Measurements from ENCODE around the gene RDX. TPM values are rescaled to one million over a fixed set of nuclear protein-coding genes. Genes with fewer than 3 reads are reported as not detected.

The RDX gene
- total RNA-seq, 5 donors from 2014 or later (not counting 1 experiment from before 2014, with no cell fraction given), result 14.7 to 22.0 (median 17.7) TPM

DNA sequence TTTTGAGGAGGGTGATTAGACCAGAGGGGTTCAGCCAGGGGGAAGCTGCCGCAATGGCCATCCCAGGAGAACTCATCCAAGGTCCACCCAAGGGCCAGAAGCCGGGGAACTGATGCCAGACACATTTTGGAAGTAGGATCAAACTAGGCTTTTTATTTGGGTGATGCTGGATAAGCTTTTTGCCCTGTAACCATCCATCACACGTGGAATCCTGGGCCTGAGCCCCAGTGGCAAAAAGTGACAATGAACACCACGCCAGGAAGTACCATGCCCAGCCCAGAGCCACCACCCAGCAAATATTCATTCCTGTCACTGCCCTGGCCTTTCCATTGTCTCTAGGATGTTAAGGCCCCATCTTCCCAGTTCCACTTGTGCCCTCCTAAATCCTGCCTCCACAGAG lies 117.3 kb downstream of the RDX start:
- Histone ChIP-seq H3K9me3 (no peaks in the 10 kb centered on the region), H3K36me3 (ENCODE audit: control insufficient read depth in 2 of 2, extremely low read depth in 1 of 2, insufficient read depth in 1 of 2, low read length in 1 of 2) (no peaks in the 10 kb centered on the region), H3K4me3 (ENCODE audit: control insufficient read depth in 1 of 2, extremely low read depth in 1 of 2, low read length in 1 of 2) (no peak overlapping the region), H3K4me1 (ENCODE audit: control insufficient read depth in 1 of 2, extremely low read depth in 1 of 2, insufficient read depth in 2 of 2, low read length in 2 of 2) (peaks cover 0 to 3% of the 10 kb centered on the region in 2 experiments), H3K27ac (ENCODE audit: low read length) (no peak overlapping the region), H3K27me3 (replicated peaks in 1 of 2; ENCODE audit: control insufficient read depth in 2 of 2, extremely low read depth in 1 of 2, insufficient read depth in 2 of 2, low read length in 1 of 2) (peaks cover 0 to 5% of the 10 kb centered on the region in 2 experiments)
- ChIA-PET CTCF (interaction anchor here in 1 of 2 donors (0.7 kb wide), 1 partner anchor 43 kb away, joined by 5 read pairs; no protein-coding TSS in a partner anchor), POLR2A (no interaction called here)
- Mint-ChIP-seq H3K9me3 (no peaks in the 10 kb centered on the region), H3K36me3 (no peaks in the 10 kb centered on the region), H3K4me3 (no peak overlapping the region), H3K27me3 (peaks cover 0 to 3% of the 10 kb centered on the region in 2 donors), H3K4me1 (peaks cover 3 to 4% (median 3%) of the 10 kb centered on the region in 3 donors), H3K27ac (no peak overlapping the region)
- ATAC-seq (replicated peaks in 1 of 4), result no peak
- 69% methylated on average over 2 of the region's 4 CpGs for WGBS (ENCODE audit: insufficient coverage)
- no peak for DNase-seq

DNA sequence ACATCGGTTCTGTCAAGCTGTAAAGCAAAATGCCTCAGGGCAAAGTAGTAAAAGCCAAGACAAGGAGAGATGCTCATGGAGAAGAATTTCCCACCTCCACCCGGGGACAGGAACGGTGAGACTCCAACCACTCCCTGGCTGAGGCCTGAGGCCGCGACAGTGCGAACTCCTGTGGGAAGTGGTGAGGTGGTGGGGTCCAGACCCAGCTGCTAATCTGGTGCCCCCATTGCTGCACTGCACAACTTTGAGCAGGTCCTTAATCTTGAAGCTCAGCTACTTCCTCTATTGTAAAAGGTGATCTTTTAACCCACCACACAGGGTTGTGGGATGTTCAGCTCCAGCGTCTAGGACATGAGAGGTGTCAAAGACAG lies 119.3 kb downstream of the RDX start:
- no CpG with 5 or more reads among the region's 7 CpGs for WGBS (ENCODE audit: insufficient coverage)
- Histone ChIP-seq H3K36me3 (ENCODE audit: control insufficient read depth in 2 of 2, extremely low read depth in 1 of 2, insufficient read depth in 1 of 2, low read length in 1 of 2) (no peaks in the 10 kb centered on the region), H3K4me3 (ENCODE audit: control insufficient read depth in 1 of 2, extremely low read depth in 1 of 2, low read length in 1 of 2) (no peak overlapping the region), H3K9me3 (no peaks in the 10 kb centered on the region), H3K4me1 (ENCODE audit: control insufficient read depth in 1 of 2, extremely low read depth in 1 of 2, insufficient read depth in 2 of 2, low read length in 2 of 2) (peaks cover 0 to 3% of the 10 kb centered on the region in 2 experiments), H3K27me3 (replicated peaks in 1 of 2; ENCODE audit: control insufficient read depth in 2 of 2, extremely low read depth in 1 of 2, insufficient read depth in 2 of 2, low read length in 1 of 2) (no peaks in the 10 kb centered on the region), H3K27ac (ENCODE audit: low read length) (no peak overlapping the region)
- Mint-ChIP-seq H3K9me3 (no peaks in the 10 kb centered on the region), H3K27ac (no peak overlapping the region), H3K36me3 (no peaks in the 10 kb centered on the region), H3K4me3 (no peak overlapping the region), H3K4me1 (peaks cover 7 to 8% (median 7%) of the 10 kb centered on the region in 3 donors), H3K27me3 (peaks cover 6 to 15% of the 10 kb centered on the region in 2 donors)
- DNase-seq, result no peak
- ChIA-PET POLR2A (no interaction called here), CTCF (interaction anchor here in 1 of 2 donors (0.5 kb wide), 1 partner anchor 1676 kb away, joined by 4 read pairs; no protein-coding TSS in a partner anchor)
- ATAC-seq (replicated peaks in 1 of 4), result no peak

DNA sequence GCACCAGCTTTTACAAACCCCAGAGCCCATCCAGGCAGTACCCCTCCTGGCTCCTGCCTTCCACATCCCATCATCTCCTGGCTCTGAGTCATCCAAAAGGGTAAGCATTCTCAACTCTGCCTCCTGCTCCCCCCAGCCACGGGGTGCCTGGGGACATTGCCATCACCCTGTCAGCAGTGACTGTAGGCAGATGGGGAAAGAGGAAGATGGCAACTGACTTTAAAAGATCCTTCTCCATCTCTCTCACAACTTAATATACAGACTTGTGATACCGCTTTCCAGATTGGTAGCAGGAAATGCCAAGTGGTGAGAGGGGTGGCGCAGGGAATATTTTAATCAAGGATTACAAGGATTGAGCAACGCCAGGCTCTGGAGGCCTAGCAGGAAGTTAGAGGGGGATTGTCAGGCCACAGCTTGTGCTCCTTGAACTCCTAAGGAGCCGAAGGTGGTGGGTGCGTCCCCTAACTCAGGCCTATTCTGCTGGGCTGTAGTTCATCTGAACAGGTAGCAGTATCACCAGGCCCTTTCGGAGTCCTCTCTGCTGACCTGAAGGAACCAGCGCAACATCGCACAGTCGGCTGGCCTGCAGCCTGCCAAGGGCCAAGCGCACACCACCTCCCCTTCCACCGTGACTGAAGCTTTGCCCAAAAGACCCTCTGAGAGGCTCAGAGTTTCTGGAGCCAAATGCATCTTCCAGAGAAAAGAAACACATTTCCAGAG lies 119.9 kb downstream of the RDX start:
- Histone ChIP-seq H3K9me3 (no peaks in the 10 kb centered on the region), H3K27ac (ENCODE audit: low read length) (no peak overlapping the region), H3K27me3 (replicated peaks in 1 of 2; ENCODE audit: control insufficient read depth in 2 of 2, extremely low read depth in 1 of 2, insufficient read depth in 2 of 2, low read length in 1 of 2) (no peaks in the 10 kb centered on the region), H3K36me3 (ENCODE audit: control insufficient read depth in 2 of 2, extremely low read depth in 1 of 2, insufficient read depth in 1 of 2, low read length in 1 of 2) (no peaks in the 10 kb centered on the region), H3K4me3 (ENCODE audit: control insufficient read depth in 1 of 2, extremely low read depth in 1 of 2, low read length in 1 of 2) (no peak overlapping the region), H3K4me1 (ENCODE audit: control insufficient read depth in 1 of 2, extremely low read depth in 1 of 2, insufficient read depth in 2 of 2, low read length in 2 of 2) (peaks cover 0 to 3% of the 10 kb centered on the region in 2 experiments)
- no peak for DNase-seq
- Mint-ChIP-seq H3K27me3 (peaks cover 6 to 20% of the 10 kb centered on the region in 2 donors), H3K4me3 (no peak overlapping the region), H3K9me3 (no peaks in the 10 kb centered on the region), H3K4me1 (peaks cover 7 to 8% (median 7%) of the 10 kb centered on the region in 3 donors), H3K27ac (no peak overlapping the region), H3K36me3 (no peaks in the 10 kb centered on the region)
- ChIA-PET POLR2A (no interaction called here), CTCF (no interaction called here)
- 96% methylated on average over 10 of the region's 12 CpGs for WGBS (ENCODE audit: insufficient coverage)
- ATAC-seq (replicated peaks in 1 of 4), result no peak

DNA sequence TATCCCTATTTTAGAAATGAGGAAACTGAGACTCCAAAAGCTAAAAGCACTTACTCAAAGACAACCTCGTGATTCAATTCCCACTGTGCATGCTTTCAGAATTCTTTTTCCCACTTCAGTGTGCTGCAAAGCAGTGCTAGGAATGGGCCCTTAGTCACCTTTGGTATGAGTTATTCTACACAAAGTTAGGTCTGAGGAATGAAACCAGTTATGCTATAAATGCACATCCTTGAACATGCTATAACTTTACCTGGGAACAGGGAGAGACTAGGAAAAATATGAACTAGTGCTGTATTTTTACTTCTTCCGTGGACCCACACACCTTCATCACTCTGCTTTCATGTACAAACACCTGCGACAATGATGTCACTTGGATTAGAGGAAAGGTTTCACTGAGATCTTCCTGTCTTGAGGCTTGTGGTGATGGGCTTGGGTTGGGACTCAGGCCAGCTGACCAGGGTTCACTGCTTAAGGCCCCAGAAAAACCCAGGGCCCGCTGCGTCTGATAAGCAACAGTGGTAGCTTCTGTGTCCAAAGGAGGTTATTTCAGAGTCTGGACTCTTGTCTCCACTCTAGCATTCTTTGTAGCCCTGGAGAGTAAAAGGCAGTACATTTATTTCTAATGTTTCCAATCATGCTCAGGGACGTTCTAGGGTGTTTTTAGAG lies 121.6 kb downstream of the RDX start:
- Histone ChIP-seq H3K4me3 (ENCODE audit: control insufficient read depth in 1 of 2, extremely low read depth in 1 of 2, low read length in 1 of 2) (no peak overlapping the region), H3K27me3 (replicated peaks in 1 of 2; ENCODE audit: control insufficient read depth in 2 of 2, extremely low read depth in 1 of 2, insufficient read depth in 2 of 2, low read length in 1 of 2) (no peaks in the 10 kb centered on the region), H3K27ac (ENCODE audit: low read length) (no peak overlapping the region), H3K9me3 (no peaks in the 10 kb centered on the region), H3K36me3 (ENCODE audit: control insufficient read depth in 2 of 2, extremely low read depth in 1 of 2, insufficient read depth in 1 of 2, low read length in 1 of 2) (no peaks in the 10 kb centered on the region), H3K4me1 (ENCODE audit: control insufficient read depth in 1 of 2, extremely low read depth in 1 of 2, insufficient read depth in 2 of 2, low read length in 2 of 2) (peaks cover 0 to 3% of the 10 kb centered on the region in 2 experiments)
- 93% methylated on average over 2 of the region's 6 CpGs for WGBS (ENCODE audit: insufficient coverage)
- H3K27me3 Mint-ChIP-seq, result peaks cover 6 to 21% of the 10 kb centered on the region in 2 donors
- DNase-seq, result no peak
- no peak overlapping the region for H3K27ac Mint-ChIP-seq
- no peak for ATAC-seq (replicated peaks in 1 of 4)
- ChIA-PET POLR2A (no interaction called here), CTCF (interaction anchor here in 1 of 2 donors (2.0 kb wide), 1 partner anchor 12 kb away, joined by 4 read pairs; no protein-coding TSS in a partner anchor)
- no peaks in the 10 kb centered on the region for H3K9me3 Mint-ChIP-seq
- H3K4me1 Mint-ChIP-seq, result peaks cover 7 to 8% (median 7%) of the 10 kb centered on the region in 3 donors
- no peak overlapping the region for H3K4me3 Mint-ChIP-seq
- no peaks in the 10 kb centered on the region for H3K36me3 Mint-ChIP-seq

DNA sequence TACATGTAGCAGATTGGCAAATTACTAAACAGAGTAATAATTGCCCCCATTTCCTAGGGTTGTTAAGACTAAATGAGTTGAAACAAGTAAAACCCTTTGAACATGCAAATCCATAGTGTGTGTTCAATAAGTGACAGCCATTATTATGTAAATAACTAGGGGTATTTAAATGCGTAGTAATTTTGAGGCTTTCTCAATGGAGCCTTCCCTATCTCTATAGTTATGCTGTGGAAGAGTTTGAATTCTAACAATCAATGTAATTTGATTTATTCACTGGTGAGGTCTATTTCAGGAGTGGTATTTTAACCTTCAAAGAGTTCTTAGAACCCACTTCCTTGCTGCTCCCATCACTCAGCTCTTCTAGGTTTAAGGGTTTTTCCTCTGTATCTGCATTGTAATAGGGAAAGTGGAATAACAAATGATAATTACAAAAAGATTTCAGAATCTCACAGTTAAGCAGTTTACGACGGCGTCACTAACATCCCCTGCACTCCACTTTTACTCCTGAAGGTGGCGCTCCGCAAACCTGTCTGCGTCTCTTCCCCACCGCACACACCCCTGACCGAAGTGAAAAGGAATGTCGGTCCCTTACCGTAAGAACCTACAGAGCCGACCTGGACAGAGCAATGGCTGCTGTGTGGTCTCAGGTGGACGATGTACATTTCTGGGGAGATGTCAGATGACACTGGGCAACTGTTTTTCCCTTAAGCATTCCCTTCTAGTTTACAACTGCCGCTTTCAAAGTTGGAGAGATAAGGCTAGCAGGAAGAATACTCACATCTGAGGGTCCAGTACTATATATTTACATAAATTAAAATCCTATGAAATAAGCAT lies 122.4 kb downstream of the RDX start:
- peak overlapping the region; percentile 22 to 34 (median 32) for H3K4me3 Mint-ChIP-seq
- DNase-seq, result peak in 34 of 35 experiments; percentile 12 to 72 (median 46)
- ChIA-PET POLR2A (no interaction called here), CTCF (interaction anchor here (0.7 to 2.0 kb wide), 3 partner anchors 11 to 227 kb away, joined by 3 to 4 read pairs (median 3); no protein-coding TSS in a partner anchor)
- H3K27me3 Mint-ChIP-seq, result peaks cover 6 to 21% of the 10 kb centered on the region in 2 donors
- Histone ChIP-seq H3K4me1 (ENCODE audit: control insufficient read depth in 1 of 2, extremely low read depth in 1 of 2, insufficient read depth in 2 of 2, low read length in 2 of 2) (peaks cover 0 to 3% of the 10 kb centered on the region in 2 experiments), H3K9me3 (no peaks in the 10 kb centered on the region), H3K4me3 (ENCODE audit: control insufficient read depth in 1 of 2, extremely low read depth in 1 of 2, low read length in 1 of 2) (peak overlapping the region in 1 of 2 donors; percentile 32), H3K27ac (ENCODE audit: low read length) (no peak overlapping the region), H3K36me3 (ENCODE audit: control insufficient read depth in 2 of 2, extremely low read depth in 1 of 2, insufficient read depth in 1 of 2, low read length in 1 of 2) (no peaks in the 10 kb centered on the region), H3K27me3 (replicated peaks in 1 of 2; ENCODE audit: control insufficient read depth in 2 of 2, extremely low read depth in 1 of 2, insufficient read depth in 2 of 2, low read length in 1 of 2) (no peaks in the 10 kb centered on the region)
- no peaks in the 10 kb centered on the region for H3K9me3 Mint-ChIP-seq
- ATAC-seq (replicated peaks in 1 of 4), result peak; percentile 69 to 78 (median 77)
- 0% methylated on average over 6 of the region's 14 CpGs for WGBS (ENCODE audit: insufficient coverage)
- no peaks in the 10 kb centered on the region for H3K36me3 Mint-ChIP-seq
- peaks cover 7 to 8% (median 7%) of the 10 kb centered on the region in 3 donors for H3K4me1 Mint-ChIP-seq
- no peak overlapping the region for H3K27ac Mint-ChIP-seq
